Measurements from ENCODE around the gene ARHGAP6. TPM values are rescaled to one million over a fixed set of nuclear protein-coding genes. Genes with fewer than 3 reads are reported as not detected.

ARHGAP6 gene
- total and polyA plus RNA-seq, 7 donors: 1.8 to 20.6 (median 6.4) TPM

- H3K27me3 ChIP-seq (ENCODE audit: insufficient read depth in 3 of 3, low read length in 2 of 3): peaks cover 0 to 7% (median 0%) of the 10 kb centered on the region in 3 donors
- peak overlapping the region; percentile 28 for H3K27ac ChIP-seq
- no peak overlapping the region for H3K4me3 ChIP-seq
- no peaks in the 10 kb centered on the region for H3K36me3 ChIP-seq (ENCODE audit: insufficient read depth in 1 of 2, low read depth in 1 of 2)
- intact Hi-C loops (cut with DNase I): no loop called here
- peak; percentile 20 for TF ChIP-seq CTCF (IDR thresholded peaks at IDR 0.05)
- H3K9me3 ChIP-seq: no peaks in the 10 kb centered on the region
- H3K4me1 ChIP-seq: peaks cover 7% of the 10 kb centered on the region
- ATAC-seq (peak; percentile 83 to 91 (median 88)), DNase-seq (peak in 1 of 2 donors; percentile 66)
- 24 to 27% (median 25%) methylated on average over 4 of the region's 4 CpGs for WGBS, 3 donors
Observed at GRCh38 chrX:11540532-11541377, 125.0 kb downstream of the ARHGAP6 start.

- WGBS, 3 donors: 27 to 51% (median 34%) methylated on average over 5 of the region's 5 CpGs
- intact Hi-C loops (cut with DNase I): loop anchor here in 1 of 2 donors (10.0 kb wide), 1 partner anchor 128 kb away; the partner anchor contains the start of gene ARHGAP6
- no peaks in the 10 kb centered on the region for H3K9me3 ChIP-seq
- TF ChIP-seq CTCF (IDR thresholded peaks at IDR 0.05): no peak
- H3K4me3 ChIP-seq: no peak overlapping the region
- H3K27ac ChIP-seq: no peak overlapping the region
- H3K4me1 ChIP-seq: peaks cover 7% of the 10 kb centered on the region
- no peaks in the 10 kb centered on the region for H3K27me3 ChIP-seq (ENCODE audit: insufficient read depth in 3 of 3, low read length in 2 of 3)
- DNase-seq (peak in 1 of 2 donors; percentile 46), ATAC-seq (peak in 2 of 4 donors; percentile 50 to 51)
- no peaks in the 10 kb centered on the region for H3K36me3 ChIP-seq (ENCODE audit: insufficient read depth in 1 of 2, low read depth in 1 of 2)
Observed at GRCh38 chrX:11537141-11537540, 128.6 kb downstream of the ARHGAP6 start.

GRCh38 chrX:11535156-11535919, 130.4 kb downstream of the ARHGAP6 start:
- whole genome bisulfite sequencing, 3 donors: 72 to 83% (median 75%) methylated on average over 5 of the region's 5 CpGs
- intact Hi-C loops (cut with DNase I): loop anchor here in 1 of 2 donors (10.0 kb wide), 1 partner anchor 129 kb away; the partner anchor contains the start of gene ARHGAP6

GRCh38 chrX:11533199-11533651, 132.5 kb downstream of the ARHGAP6 start:
- H3K4me3 ChIP-seq: no peak overlapping the region
- no peak overlapping the region for H3K27ac ChIP-seq
- H3K27me3 ChIP-seq (ENCODE audit: insufficient read depth in 3 of 3, low read length in 2 of 3): peaks cover 0 to 1% (median 0%) of the 10 kb centered on the region in 3 donors
- intact Hi-C loops (cut with DNase I): loop anchor here (1.0 to 10.0 kb wide), 6 partner anchors 132 to 391 kb away; partner anchors contain the start of gene ARHGAP6 (in 1 of the 2)
- H3K4me1 ChIP-seq: peaks cover 5% of the 10 kb centered on the region
- ATAC-seq (peak; percentile 89 to 91 (median 90)), DNase-seq (no peak)
- no peaks in the 10 kb centered on the region for H3K9me3 ChIP-seq
- WGBS, 3 donors: 0 to 5% (median 0%) methylated on average over 2 of the region's 2 CpGs
- H3K36me3 ChIP-seq (ENCODE audit: insufficient read depth in 1 of 2, low read depth in 1 of 2): no peaks in the 10 kb centered on the region
- peak; percentile 91 for TF ChIP-seq CTCF (IDR thresholded peaks at IDR 0.05)

More at GRCh38 chrX:11535156-11535919, 130.4 kb downstream of the ARHGAP6 start:
- ATAC-seq (no peak), DNase-seq (no peak)
- Histone ChIP-seq H3K27me3 (ENCODE audit: insufficient read depth in 3 of 3, low read length in 2 of 3) (no peaks in the 10 kb centered on the region), H3K36me3 (ENCODE audit: insufficient read depth in 1 of 2, low read depth in 1 of 2) (no peaks in the 10 kb centered on the region), H3K4me1 (peaks cover 7% of the 10 kb centered on the region), H3K4me3 (no peak overlapping the region), H3K27ac (no peak overlapping the region), H3K9me3 (no peaks in the 10 kb centered on the region)
- TF ChIP-seq CTCF (IDR thresholded peaks at IDR 0.05): no peak
